ENCODE measurements around the gene CSMD2.

CSMD2 gene

DNA sequence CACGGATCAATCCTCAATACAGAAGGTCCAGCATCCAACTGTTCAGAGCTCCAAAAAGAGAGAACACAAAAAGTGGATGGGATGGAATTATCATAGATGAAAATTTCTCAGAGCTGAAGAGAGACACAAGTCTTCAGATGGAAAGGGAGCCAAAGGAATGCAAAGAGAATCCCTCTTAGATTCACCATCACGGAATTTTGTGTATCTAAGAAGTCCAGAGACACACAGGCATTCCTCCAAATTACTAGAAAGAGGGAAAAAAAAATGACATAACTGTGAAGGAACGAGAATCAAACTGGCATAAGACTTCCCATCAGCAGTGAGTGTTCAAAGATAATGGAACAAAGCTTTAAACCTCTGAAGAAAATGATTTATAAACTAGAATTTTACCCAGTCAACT, 591.4 kb downstream of the CSMD2 start:
- DNase-seq = no peak

- DNase-seq = no peak
Measured at GRCh38 chr1:33572387-33572786, 592.6 kb downstream of the CSMD2 start.

GRCh38 chr1:33569331-33569730, 595.7 kb downstream of the CSMD2 start:
- no peak for DNase-seq

DNA sequence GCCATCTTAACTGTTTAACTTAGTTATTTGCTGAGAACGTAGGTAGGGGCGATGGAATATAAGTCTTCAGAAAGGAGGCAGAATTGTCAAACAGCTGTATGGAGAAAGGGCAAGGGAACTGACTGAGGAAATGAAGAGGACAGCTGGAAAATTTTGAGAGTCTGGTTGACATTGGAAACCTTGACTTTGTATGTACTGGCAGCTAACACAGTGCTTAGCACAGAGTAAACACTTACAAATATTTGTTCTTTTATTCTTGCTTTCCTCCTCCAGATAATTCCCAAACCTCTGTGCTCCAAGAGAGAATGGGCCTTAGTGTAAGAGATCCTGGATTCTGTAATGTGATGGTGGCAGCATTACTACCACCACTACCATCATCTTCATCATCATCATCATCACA, 601.3 kb downstream of the CSMD2 start:
- no peak for DNase-seq

GRCh38 chr1:33562563-33562962, 602.5 kb downstream of the CSMD2 start:
- no peak for DNase-seq

GRCh38 chr1:33561576-33561975, 603.5 kb downstream of the CSMD2 start:
- DNase-seq = no peak

GRCh38 chr1:33560680-33561079, 604.4 kb downstream of the CSMD2 start:
- no peak for DNase-seq

DNA sequence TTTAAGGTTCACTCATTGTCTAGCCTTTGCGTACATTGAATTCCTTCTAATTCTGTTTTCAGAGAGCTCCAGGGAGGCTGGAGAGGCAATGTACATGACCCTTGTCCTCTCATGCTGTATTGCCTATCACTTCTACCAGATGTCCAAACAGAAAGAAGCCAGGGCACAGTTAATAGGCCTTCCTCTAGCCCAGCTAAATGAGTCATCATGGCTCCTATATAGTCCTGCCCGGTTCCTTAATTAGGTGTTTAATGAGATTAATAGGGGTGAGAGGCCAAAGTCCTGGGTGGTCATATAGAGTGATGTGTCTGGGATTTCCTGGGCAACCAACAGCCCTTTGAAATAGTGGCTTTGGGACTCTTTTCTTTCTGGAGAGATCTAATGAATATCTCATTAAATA, 616.3 kb downstream of the CSMD2 start:
- no peak for DNase-seq

GRCh38 chr1:33548319-33548718, 616.7 kb downstream of the CSMD2 start:
- no peak for DNase-seq

DNA sequence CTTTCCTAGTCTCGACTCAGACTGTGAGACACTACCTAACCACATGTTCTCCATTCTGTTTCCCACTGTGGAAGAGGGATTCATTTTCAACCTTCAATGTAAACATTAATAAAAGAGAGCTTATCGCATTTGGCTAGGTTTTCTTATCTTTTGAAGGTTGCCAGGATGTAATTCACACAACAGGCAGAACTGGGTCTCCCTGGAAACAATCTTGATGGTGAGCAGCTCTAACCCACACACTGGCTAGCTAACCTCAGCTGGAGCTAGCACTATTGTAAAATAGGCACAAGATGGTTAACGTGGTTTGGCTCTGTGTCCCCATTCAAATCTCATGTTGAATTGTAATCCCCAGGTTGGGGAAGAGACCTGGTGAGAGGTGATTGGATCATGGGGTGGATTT, 617.5 kb downstream of the CSMD2 start:
- no peak for DNase-seq

DNA sequence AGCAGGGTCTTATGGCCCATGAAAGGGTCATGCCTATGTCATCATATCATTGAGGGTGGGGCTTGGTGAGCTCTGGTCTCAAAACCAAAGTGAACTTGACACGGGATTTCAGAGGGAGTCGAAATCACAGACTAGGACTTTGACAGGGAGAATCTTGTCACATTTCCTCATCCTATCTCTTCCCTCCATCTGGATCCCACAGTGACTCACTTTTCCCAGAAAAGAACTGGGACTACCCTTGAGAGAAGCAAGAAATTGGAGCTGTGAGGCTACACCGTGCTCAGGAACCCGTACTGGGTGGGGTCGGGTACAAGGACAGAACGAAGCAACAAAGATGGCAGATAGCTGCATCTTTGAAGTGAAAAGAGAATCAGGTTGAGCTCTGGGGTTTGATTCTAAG, 623.1 kb downstream of the CSMD2 start:
- DNase-seq = no peak

DNA sequence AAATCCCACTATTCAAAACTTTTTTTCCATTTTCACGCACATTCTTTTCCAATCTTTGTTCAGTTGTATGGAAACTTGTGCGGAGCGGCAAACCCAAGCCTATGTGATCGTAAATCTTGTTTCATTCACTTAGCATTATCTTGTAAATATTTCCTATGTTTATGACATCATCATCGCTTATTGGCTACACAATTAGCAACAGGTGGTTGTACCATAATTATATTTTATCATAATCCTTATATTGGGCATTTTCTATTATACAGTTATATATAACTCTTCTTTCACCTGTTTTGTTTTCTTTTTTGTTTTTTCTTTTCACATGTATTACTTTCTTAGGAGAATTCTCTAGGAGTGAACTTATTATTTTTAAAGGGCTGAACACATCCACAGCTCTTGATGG, 627.1 kb downstream of the CSMD2 start:
- DNase-seq = no peak

DNA sequence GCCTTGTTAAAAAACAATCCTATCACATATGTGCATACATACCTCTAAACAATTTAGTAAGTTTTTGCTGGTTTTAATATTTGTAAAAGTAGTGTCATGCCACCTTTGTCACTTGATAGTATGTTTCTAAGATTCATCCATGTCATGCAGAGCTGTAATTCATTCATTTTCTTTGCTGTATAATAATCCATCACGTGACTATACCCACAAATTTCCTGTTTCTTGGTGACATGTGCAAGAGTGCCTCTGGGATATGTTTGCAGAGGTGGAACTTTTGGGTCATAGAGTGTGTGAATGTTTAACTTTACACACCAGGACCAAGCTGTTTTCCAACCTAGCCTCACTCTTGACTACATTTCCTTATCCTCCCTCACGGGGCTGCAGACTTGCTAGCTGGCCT, 629.7 kb downstream of the CSMD2 start:
- no peak for DNase-seq

GRCh38 chr1:33532936-33533335, 632.1 kb downstream of the CSMD2 start:
- DNase-seq = no peak

DNA sequence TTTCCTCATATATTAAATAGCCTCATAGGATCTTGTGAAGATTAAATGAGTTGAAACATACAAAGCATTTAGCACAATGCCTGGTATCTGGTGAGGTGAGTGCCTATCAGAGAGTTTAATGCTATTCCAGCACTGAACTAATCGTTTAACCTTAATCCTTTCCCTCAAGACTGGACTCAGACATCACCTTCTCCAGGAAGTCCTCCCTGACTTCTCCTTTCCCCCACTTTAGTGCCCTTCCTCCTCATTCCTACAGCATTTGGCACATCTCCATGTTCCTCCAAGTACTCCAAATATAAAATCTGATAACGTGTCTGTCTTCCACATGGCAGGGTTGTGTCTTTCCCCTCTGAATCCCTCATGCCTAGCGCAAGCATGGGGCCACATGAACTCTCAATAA, 632.8 kb downstream of the CSMD2 start:
- no peak for DNase-seq

DNA sequence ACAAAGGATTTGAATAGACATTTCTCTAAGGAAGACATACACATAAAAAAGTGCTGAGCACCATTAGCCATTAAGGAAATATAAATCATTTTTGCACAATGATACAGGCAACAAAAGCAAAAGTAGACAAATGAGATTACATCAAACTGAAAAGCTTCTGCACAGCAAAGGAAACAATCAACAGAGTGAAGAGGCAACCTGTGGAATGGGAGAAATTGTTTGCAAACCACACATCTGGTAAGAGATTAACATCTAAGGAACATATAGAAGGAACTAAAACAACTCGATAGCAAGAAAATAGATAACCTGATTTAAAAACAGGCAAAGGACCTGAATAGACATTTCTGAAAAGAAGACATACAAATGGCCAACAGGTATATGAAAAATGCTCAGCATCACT, 635.1 kb downstream of the CSMD2 start:
- no peak for DNase-seq

DNA sequence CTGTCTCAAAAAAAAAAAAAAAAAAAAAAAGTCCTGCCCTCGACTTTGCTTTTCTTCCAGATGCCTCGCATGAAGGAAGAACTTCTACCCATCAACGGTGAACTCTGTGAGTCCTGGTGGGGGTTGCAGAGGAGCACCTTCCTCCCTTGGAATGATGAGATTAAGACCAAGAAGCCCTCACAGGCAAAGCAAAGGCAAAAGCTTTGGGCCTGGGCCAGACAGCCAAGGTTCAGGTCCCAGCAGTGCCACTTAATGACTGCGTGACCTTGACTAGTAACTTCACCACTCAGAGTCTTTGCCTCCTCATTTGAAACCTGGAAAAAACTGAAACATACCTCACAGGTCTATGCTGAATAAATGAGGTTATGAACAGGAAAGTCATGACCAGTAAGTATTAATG, 637.1 kb downstream of the CSMD2 start:
- no peak for DNase-seq

GRCh38 chr1:33524586-33524985, 640.4 kb downstream of the CSMD2 start:
- DNase-seq = no peak

DNA sequence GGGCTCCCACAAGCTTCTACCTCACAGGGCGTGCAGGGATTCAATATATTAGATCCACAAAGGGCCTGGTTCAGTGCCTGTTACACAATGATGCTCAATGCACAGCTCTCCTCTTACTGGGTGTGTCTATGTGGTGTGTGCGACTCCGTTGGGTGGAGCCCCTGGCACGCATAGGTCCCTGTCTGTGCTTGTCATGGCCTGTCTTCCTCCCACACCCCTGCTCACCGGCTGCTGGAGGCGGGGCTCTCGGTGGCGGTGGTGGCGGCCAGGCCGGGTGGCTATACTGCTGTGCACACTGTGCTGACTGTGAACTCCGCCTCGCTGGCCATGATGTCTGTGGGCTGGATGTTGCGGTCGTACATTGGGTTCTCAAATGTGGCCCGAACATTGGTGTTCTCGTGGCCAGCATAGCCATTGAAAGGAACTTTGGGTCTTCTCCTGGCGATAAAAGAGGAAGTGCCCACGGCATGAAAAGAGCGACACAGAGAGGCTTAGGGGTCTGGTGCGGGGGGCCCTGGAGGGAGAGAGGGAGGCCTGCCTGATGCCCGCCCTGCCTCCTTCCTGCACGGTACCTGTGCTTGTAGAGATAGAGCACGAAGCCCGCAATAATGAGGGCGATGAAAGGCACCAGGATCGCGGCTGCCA, 645.7 kb downstream of the CSMD2 start:
- no peak for DNase-seq

- DNase-seq = no peak
Measured at GRCh38 chr1:33517596-33518250, 647.3 kb downstream of the CSMD2 start.

DNA sequence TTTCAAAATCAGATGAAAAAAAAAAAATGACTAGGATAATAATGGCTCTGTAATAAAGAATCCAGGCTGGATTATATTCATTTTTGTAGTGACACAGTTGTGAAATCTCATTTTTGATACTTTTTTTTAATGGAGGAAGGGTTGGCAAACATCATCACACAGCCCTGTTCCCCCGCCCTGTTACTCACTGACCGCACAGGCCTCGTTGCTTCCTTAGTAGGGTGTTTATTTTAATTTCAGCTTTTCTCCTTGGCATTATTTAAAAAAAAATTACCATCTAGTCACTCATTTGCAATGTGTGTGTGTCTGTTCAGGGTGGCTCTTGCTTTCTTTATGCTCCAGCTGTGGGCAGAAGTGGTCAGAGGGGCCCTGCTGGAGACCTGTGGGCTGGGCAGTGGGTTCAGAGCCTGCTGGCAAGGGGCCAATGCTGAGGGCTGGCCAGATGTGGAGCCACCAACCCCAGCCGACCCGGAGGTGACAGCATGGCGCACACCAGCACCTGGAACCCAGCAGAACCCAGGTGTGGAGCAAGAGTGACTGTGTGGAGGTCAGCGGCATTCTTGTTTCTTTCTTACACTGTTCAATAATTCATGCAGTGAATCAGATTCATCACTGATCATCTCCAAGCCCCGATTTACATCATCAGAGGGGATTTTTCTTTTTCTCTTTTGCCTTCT, 648.0 kb downstream of the CSMD2 start:
- DNase-seq = no peak

GRCh38 chr1:33516428-33516827, 648.6 kb downstream of the CSMD2 start:
- DNase-seq = no peak

DNA sequence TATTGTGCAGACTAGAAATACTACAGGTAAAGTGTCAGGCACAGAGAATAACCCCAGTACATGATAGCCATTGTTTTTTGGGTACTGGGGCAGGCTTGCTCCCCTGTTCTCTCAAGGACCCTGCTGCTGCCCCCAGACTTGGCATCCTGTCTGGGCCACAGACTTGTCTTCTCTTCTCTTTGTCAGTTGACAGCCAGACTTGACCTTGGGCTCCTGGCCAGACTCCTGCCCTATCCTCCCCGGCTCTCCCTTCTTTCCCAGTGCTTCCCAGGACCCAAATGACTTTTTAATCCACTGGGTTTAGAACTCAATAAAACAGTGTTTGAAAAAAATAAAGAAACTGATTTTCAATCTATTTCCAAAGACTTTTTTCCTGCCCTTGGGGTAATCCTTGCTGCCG, 649.4 kb downstream of the CSMD2 start:
- DNase-seq = no peak

GRCh38 chr1:33515112-33515511, 649.9 kb downstream of the CSMD2 start:
- no peak for DNase-seq
